ENCODE measurements around the gene SNAPC1. TPM values are rescaled to one million over a fixed set of nuclear protein-coding genes. Genes with fewer than 3 reads are reported as not detected.
"Not testable (repeated sequence)": the region's sequence is repeated elsewhere in the genome, so short reads cannot be mapped to it uniquely, and the experiment has no call there.

Gene SNAPC1
- total RNA-seq, 2 donors from 2014 or later: 8.8 TPM

DNA sequence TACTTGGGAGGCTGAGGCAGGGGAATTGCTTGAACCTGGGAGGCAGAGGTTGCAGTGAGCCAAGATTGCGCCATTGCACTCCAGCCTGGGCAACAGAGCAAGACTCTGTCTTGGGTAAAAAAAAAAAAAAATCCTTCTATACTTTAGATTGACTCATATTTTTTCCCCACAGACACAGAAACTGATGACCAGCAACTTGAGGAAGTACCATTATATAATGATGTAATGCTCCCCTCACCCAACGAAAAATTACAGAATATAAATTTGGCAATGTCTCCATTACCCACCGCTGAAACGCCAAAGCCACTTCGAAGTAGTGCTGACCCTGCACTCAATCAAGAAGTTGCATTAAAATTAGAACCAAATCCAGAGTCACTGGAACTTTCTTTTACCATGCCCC lies 24.3 kb upstream of the SNAPC1 start:
- no peaks in the 10 kb centered on the region for H3K27me3 Mint-ChIP-seq
- peaks cover 47% of the 10 kb centered on the region for H3K36me3 Mint-ChIP-seq
- DNase-seq (ENCODE audit: low spot score): no peak
- ATAC-seq: no peak
- H3K4me1 Mint-ChIP-seq (ENCODE audit: low read depth in 2 of 2): peaks cover 22 to 31% of the 10 kb centered on the region in 2 donors
- H3K9me3 Mint-ChIP-seq: no peaks in the 10 kb centered on the region
- peak overlapping the region; percentile 19 for H3K4me3 Mint-ChIP-seq
- H3K27ac Mint-ChIP-seq: peak overlapping the region; percentile 68 to 75

- Mint-ChIP-seq H3K4me1 (ENCODE audit: low read depth in 2 of 2) (peaks cover 22 to 28% of the 10 kb centered on the region in 2 donors), H3K27me3 (no peaks in the 10 kb centered on the region), H3K9me3 (no peaks in the 10 kb centered on the region), H3K27ac (peak overlapping the region; percentile 44 to 68), H3K4me3 (no peak overlapping the region), H3K36me3 (peaks cover 38% of the 10 kb centered on the region)
- ATAC-seq (no peak), DNase-seq (ENCODE audit: low spot score) (no peak)
Measured at GRCh38 chr14:61739133-61739532, 23.1 kb upstream of the SNAPC1 start.

DNA sequence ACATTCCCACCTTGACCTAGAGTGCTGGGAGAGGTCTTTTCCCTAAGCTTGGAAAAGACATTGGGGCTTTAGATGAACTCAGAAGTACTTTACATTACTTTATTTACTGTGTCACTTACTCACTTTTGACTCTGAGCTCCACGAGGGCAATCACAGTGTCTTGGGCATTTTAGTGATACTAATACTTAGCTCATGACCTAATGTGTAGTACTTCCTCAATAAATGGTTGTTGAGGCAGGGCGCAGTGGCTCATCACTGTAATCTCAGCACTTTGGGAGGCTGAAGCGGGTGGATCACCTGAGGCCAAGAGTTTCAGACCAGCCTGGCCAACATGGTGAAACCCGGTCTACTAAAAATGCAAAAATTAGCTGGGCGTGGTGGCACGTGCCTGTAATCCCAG lies 19.8 kb upstream of the SNAPC1 start:
- H3K4me1 Mint-ChIP-seq (ENCODE audit: low read depth in 2 of 2): peaks cover 13 to 27% of the 10 kb centered on the region in 2 donors
- peaks cover 29% of the 10 kb centered on the region for H3K36me3 Mint-ChIP-seq
- DNase-seq (ENCODE audit: low spot score): no peak
- H3K27ac Mint-ChIP-seq: no peak overlapping the region
- no peak for ATAC-seq
- H3K4me3 Mint-ChIP-seq: no peak overlapping the region
- H3K27me3 Mint-ChIP-seq: no peaks in the 10 kb centered on the region
- H3K9me3 Mint-ChIP-seq: no peaks in the 10 kb centered on the region

DNA sequence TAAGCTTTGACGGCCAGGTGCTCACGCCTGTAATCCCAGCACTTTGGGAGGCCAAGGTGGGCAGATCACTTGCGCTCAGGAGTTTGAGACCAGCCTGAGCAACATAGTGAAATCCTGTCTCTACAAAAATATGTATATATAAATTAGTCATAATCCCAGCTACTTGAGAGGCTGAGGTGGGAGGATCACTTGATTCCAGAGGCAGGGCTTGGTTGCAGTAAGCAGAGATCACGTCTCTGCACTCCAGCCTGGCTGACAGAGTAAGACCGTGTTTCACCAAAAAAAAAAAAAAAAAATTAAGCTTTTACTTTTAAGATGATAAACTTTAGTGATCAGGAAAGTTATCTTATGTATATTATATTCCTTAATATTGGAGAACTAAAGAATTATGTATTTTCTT lies 18.0 kb upstream of the SNAPC1 start:
- peak overlapping the region in 1 of 2 donors; percentile 72 for H3K27ac Mint-ChIP-seq
- H3K36me3 Mint-ChIP-seq: peaks cover 23% of the 10 kb centered on the region
- H3K27me3 Mint-ChIP-seq: no peaks in the 10 kb centered on the region
- peaks cover 14 to 21% of the 10 kb centered on the region in 2 donors for H3K4me1 Mint-ChIP-seq (ENCODE audit: low read depth in 2 of 2)
- no peak for DNase-seq (ENCODE audit: low spot score)
- H3K4me3 Mint-ChIP-seq: no peak overlapping the region
- no peaks in the 10 kb centered on the region for H3K9me3 Mint-ChIP-seq
- no peak for ATAC-seq

DNA sequence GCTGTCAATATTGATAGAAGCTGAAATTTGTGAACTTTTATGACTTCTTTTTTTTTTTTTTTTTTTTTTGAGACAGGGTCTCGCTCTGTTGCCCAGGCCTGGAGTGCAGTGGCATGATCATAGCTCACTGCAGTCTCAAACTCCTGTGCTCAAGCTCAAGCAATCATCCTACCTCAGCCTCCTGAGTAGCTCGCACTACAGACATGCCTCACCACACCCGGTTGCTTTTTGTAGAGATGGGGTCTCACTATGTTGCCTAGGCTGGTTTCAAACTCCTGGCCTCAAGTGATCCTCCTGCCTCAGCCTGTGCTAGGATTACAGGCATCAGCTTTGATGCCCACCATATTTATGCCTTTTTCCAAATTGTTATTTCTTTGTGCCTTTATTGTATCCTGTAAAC lies 15.9 kb upstream of the SNAPC1 start:
- not testable (repeated sequence) for H3K9me3 Mint-ChIP-seq; DNase-seq (ENCODE audit: low spot score); ATAC-seq; H3K27me3 Mint-ChIP-seq; H3K4me3 Mint-ChIP-seq
- peaks cover 26 to 28% of the 10 kb centered on the region in 2 donors for H3K4me1 Mint-ChIP-seq (ENCODE audit: low read depth in 2 of 2)
- H3K27ac Mint-ChIP-seq: peak overlapping the region; percentile 10 to 62
- H3K36me3 Mint-ChIP-seq: peaks cover 23% of the 10 kb centered on the region

- no peak overlapping the region for H3K4me3 Mint-ChIP-seq
- ATAC-seq (no peak), DNase-seq (ENCODE audit: low spot score) (no peak)
- H3K36me3 Mint-ChIP-seq: peaks cover 28% of the 10 kb centered on the region
- peaks cover 29 to 33% of the 10 kb centered on the region in 2 donors for H3K4me1 Mint-ChIP-seq (ENCODE audit: low read depth in 2 of 2)
- no peaks in the 10 kb centered on the region for H3K27me3 Mint-ChIP-seq
- H3K27ac Mint-ChIP-seq: peak overlapping the region; percentile 10 to 62
- no peaks in the 10 kb centered on the region for H3K9me3 Mint-ChIP-seq
Measured at GRCh38 chr14:61746881-61747280, 15.3 kb upstream of the SNAPC1 start.

GRCh38 chr14:61747342-61747741 lies 14.9 kb upstream of the SNAPC1 start:
- Mint-ChIP-seq H3K27ac (peak overlapping the region; percentile 10 to 62), H3K27me3 (no peaks in the 10 kb centered on the region), H3K4me3 (no peak overlapping the region), H3K36me3 (peaks cover 29% of the 10 kb centered on the region), H3K4me1 (ENCODE audit: low read depth in 2 of 2) (peaks cover 29 to 33% of the 10 kb centered on the region in 2 donors), H3K9me3 (no peaks in the 10 kb centered on the region)
- ATAC-seq (no peak), DNase-seq (ENCODE audit: low spot score) (no peak)

- H3K4me3 Mint-ChIP-seq: no peak overlapping the region
- no peaks in the 10 kb centered on the region for H3K9me3 Mint-ChIP-seq
- peaks cover 32 to 38% of the 10 kb centered on the region in 2 donors for H3K4me1 Mint-ChIP-seq (ENCODE audit: low read depth in 2 of 2)
- DNase-seq (ENCODE audit: low spot score): no peak
- H3K27me3 Mint-ChIP-seq: no peaks in the 10 kb centered on the region
- peaks cover 40% of the 10 kb centered on the region for H3K36me3 Mint-ChIP-seq
- no peak for ATAC-seq
- peak overlapping the region; percentile 81 to 93 for H3K27ac Mint-ChIP-seq
Measured at GRCh38 chr14:61749264-61749663, 13.0 kb upstream of the SNAPC1 start.

DNA sequence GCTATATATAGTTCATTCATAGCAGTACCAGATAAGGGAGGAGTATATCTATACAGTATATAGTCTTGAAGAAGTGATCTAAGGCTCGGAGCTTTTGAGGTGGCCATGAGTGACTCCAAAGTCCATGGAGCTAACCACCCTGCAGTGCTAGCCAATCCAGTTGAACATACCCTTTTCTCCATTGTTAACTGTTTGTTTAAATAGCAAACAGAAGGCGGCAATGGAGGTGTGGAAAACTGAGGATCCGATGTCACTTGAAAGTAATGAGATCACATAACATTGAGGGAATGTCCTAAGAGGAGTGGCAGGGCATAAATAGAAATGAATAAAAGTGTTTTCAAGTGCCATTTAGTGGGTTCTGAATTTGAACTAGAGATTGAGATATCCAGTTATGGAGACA lies 12.4 kb upstream of the SNAPC1 start:
- peaks cover 36 to 42% of the 10 kb centered on the region in 2 donors for H3K4me1 Mint-ChIP-seq (ENCODE audit: low read depth in 2 of 2)
- H3K9me3 Mint-ChIP-seq: no peaks in the 10 kb centered on the region
- H3K4me3 Mint-ChIP-seq: peak overlapping the region; percentile 91
- peak overlapping the region; percentile 81 to 93 for H3K27ac Mint-ChIP-seq
- no peak for DNase-seq (ENCODE audit: low spot score)
- peaks cover 0 to 2% of the 10 kb centered on the region in 2 donors for H3K27me3 Mint-ChIP-seq
- no peak for ATAC-seq
- H3K36me3 Mint-ChIP-seq: peaks cover 44% of the 10 kb centered on the region

DNA sequence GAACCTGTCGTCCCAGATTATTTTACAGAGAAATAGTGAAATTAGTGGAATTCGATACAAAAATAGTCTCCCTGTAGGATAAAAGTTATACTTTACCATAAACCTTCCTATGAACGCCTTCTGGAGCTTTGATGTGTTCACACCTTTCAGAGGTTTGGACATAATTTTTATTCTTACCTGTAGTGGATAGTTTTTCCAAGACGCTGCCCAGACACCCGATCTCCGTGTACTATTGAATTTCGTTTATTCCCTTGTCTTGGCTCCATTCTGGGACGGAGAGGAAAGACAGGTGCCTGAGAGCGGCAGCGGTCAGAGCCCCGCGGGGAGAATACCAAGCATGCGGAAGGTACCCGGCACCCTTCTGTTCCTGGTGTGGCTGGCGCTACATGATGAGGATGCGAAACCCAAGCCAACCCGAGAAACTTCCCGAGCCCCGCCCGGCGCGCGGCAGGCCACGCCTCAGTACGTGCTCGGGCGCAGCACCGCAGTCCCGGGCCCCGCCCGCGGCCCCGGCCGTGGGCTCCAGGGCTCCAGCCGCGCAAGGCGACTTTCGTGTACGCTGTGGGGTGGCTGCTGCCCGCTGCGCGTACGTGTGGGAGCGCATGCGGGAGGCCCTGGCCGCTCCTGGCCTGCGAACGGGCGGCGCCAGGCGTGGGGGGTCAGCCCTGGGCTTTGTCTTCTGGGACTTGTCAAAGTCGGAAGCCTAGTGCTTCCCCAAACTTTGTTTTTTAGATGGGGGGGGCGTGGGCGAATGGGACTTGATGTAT lies 11.3 kb upstream of the SNAPC1 start:
- H3K27me3 Mint-ChIP-seq: peaks cover 0 to 5% of the 10 kb centered on the region in 2 donors
- no peaks in the 10 kb centered on the region for H3K9me3 Mint-ChIP-seq
- peaks cover 38% of the 10 kb centered on the region for H3K36me3 Mint-ChIP-seq
- peak overlapping the region; percentile 91 for H3K4me3 Mint-ChIP-seq
- DNase-seq (ENCODE audit: low spot score) (peak; percentile 90), ATAC-seq (peak; percentile 95 to 96)
- H3K4me1 Mint-ChIP-seq (ENCODE audit: low read depth in 2 of 2): peaks cover 34 to 43% of the 10 kb centered on the region in 2 donors
- peak overlapping the region; percentile 81 to 93 for H3K27ac Mint-ChIP-seq

GRCh38 chr14:61751475-61751989 lies 10.7 kb upstream of the SNAPC1 start:
- no peaks in the 10 kb centered on the region for H3K9me3 Mint-ChIP-seq

GRCh38 chr14:61752626-61753025 lies 9.6 kb upstream of the SNAPC1 start:
- peaks cover 29% of the 10 kb centered on the region for H3K36me3 Mint-ChIP-seq
- ATAC-seq (no peak), DNase-seq (ENCODE audit: low spot score) (no peak)
- no peaks in the 10 kb centered on the region for H3K9me3 Mint-ChIP-seq
- H3K4me3 Mint-ChIP-seq: peak overlapping the region; percentile 36
- peaks cover 0 to 5% of the 10 kb centered on the region in 2 donors for H3K27me3 Mint-ChIP-seq
- H3K27ac Mint-ChIP-seq: peak overlapping the region; percentile 81 to 93
- H3K4me1 Mint-ChIP-seq (ENCODE audit: low read depth in 2 of 2): peaks cover 26 to 35% of the 10 kb centered on the region in 2 donors

More at GRCh38 chr14:61751475-61751989, 10.7 kb upstream of the SNAPC1 start:
- DNase-seq (ENCODE audit: low spot score) (no peak), ATAC-seq (no peak)
- H3K27ac Mint-ChIP-seq: peak overlapping the region; percentile 81 to 93
- peaks cover 0 to 5% of the 10 kb centered on the region in 2 donors for H3K27me3 Mint-ChIP-seq
- H3K4me1 Mint-ChIP-seq (ENCODE audit: low read depth in 2 of 2): peaks cover 33 to 43% of the 10 kb centered on the region in 2 donors
- H3K4me3 Mint-ChIP-seq: peak overlapping the region; percentile 91
- H3K36me3 Mint-ChIP-seq: peaks cover 37% of the 10 kb centered on the region

GRCh38 chr14:61753631-61754030 lies 8.6 kb upstream of the SNAPC1 start:
- Mint-ChIP-seq H3K36me3 (peaks cover 29% of the 10 kb centered on the region), H3K4me1 (ENCODE audit: low read depth in 2 of 2) (peaks cover 26 to 34% of the 10 kb centered on the region in 2 donors), H3K4me3 (no peak overlapping the region), H3K27me3 (peaks cover 0 to 5% of the 10 kb centered on the region in 2 donors), H3K27ac (peak overlapping the region in 1 of 2 donors; percentile 81), H3K9me3 (no peaks in the 10 kb centered on the region)
- ATAC-seq: no peak
- no peak for DNase-seq (ENCODE audit: low spot score)

- DNase-seq (ENCODE audit: low spot score) (no peak), ATAC-seq (no peak)
- Mint-ChIP-seq H3K4me3 (no peak overlapping the region), H3K27me3 (peaks cover 0 to 5% of the 10 kb centered on the region in 2 donors), H3K27ac (peak overlapping the region; percentile 29 to 39), H3K9me3 (no peaks in the 10 kb centered on the region), H3K4me1 (ENCODE audit: low read depth in 2 of 2) (peaks cover 24 to 25% of the 10 kb centered on the region in 2 donors), H3K36me3 (peaks cover 29% of the 10 kb centered on the region)
Measured at GRCh38 chr14:61754627-61755381, 7.4 kb upstream of the SNAPC1 start.

All from natural killer cell treated with Interleukin-12 subunit alpha and Interleukin-12 subunit beta and Interleukin-15 and Interleukin-18, amount 100 ng/mL, for 72 hours (primary cell).